HUES6 (cell line): ENCODE results near the gene ADAM12.

Experiments used
- H3K27ac ChIP-seq: 2 replicates; pipeline ENCODE4 v1.7.0; 2013; ENCODE audit warnings: low read depth, mild to moderate bottlenecking, low read length, inconsistent platforms
- H3K27me3 ChIP-seq: 2 replicates; pipeline ENCODE4 v1.6.1; 2013; ENCODE audit warnings: low read length; ENCODE audit not compliant: control insufficient read depth, insufficient read depth
- H3K36me3 ChIP-seq: 2 replicates; pipeline ENCODE4 v1.6.1; 2013; ENCODE audit warnings: low read length; ENCODE audit not compliant: control insufficient read depth, insufficient read depth
- H3K4me1 ChIP-seq: 2 replicates; pipeline ENCODE4 v1.6.1; 2013; ENCODE audit warnings: low read length; ENCODE audit not compliant: control insufficient read depth, insufficient read depth
- H3K4me3 ChIP-seq: 2 replicates; pipeline ENCODE4 v1.5.1; 2013; ENCODE audit warnings: low read depth, low read length
- H3K9ac ChIP-seq: one replicate; pipeline ENCODE4 v1.6.1; 2013; ENCODE audit warnings: mild to moderate bottlenecking, low read length
- H3K9me3 ChIP-seq: 2 replicates; pipeline ENCODE4 v1.6.1; 2013; ENCODE audit warnings: low read depth, low read length; ENCODE audit not compliant: control insufficient read depth, insufficient read depth

Gene ADAM12

GRCh38 chr10:126022841-126023240 is 365.4 kb downstream of the ADAM12 start:
- Histone ChIP-seq H3K4me3 (no peak overlapping the region), H3K4me1 (no peaks in the 10 kb centered on the region), H3K27ac (no peak overlapping the region), H3K9me3 (peaks cover 2% of the 10 kb centered on the region; the same call in 1 of the 2 replicates), H3K27me3 (no peaks in the 10 kb centered on the region), H3K36me3 (no peaks in the 10 kb centered on the region), H3K9ac (no peak overlapping the region)

- H3K27ac ChIP-seq: no peak overlapping the region
- H3K9ac ChIP-seq: no peak overlapping the region
- no peaks in the 10 kb centered on the region for H3K36me3 ChIP-seq
- no peak overlapping the region for H3K4me3 ChIP-seq
- no peaks in the 10 kb centered on the region for H3K27me3 ChIP-seq
- H3K4me1 ChIP-seq: no peaks in the 10 kb centered on the region
- H3K9me3 ChIP-seq: no peaks in the 10 kb centered on the region
Measured at GRCh38 chr10:126021833-126022500, 366.3 kb downstream of the ADAM12 start.

DNA sequence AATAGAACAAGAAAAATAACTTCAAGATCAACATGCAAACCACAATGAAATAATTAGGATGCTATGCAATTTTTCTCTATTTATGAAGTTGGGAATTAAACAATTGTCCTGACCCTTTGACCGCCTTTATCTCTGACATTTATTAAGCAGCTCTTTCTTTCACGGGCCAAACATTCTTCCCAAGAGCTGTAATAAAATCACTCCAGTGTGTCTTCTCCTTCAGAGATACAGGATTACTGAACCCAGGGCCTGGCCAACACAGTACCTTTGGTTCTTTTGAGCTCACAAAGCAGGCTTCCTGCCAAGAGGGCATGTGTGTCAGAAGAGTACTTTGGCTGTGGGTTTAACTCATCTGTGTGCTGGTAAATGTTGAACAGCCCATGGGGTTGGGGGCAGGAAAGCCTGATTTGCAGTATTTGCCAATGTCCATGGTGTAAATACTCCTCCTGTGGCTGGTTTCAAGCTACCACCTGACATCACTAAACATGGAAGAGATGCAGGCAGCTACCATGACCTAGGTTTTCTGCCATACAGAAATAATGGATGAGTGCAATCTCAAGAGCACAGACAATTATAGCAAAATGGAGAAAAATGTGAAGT is 370.2 kb downstream of the ADAM12 start:
- no peak overlapping the region for H3K4me3 ChIP-seq
- no peak overlapping the region for H3K27ac ChIP-seq
- no peaks in the 10 kb centered on the region for H3K9me3 ChIP-seq
- H3K4me1 ChIP-seq: peaks cover 6% of the 10 kb centered on the region; the same call in 1 of the 2 replicates
- H3K36me3 ChIP-seq: no peaks in the 10 kb centered on the region
- H3K27me3 ChIP-seq: no peaks in the 10 kb centered on the region
- no peak overlapping the region for H3K9ac ChIP-seq

GRCh38 chr10:126016882-126017281 is 371.4 kb downstream of the ADAM12 start:
- Histone ChIP-seq H3K27ac (no peak overlapping the region), H3K4me1 (peaks cover 6% of the 10 kb centered on the region; the same call in 1 of the 2 replicates), H3K27me3 (no peaks in the 10 kb centered on the region), H3K36me3 (no peaks in the 10 kb centered on the region), H3K4me3 (no peak overlapping the region), H3K9me3 (no peaks in the 10 kb centered on the region), H3K9ac (no peak overlapping the region)

DNA sequence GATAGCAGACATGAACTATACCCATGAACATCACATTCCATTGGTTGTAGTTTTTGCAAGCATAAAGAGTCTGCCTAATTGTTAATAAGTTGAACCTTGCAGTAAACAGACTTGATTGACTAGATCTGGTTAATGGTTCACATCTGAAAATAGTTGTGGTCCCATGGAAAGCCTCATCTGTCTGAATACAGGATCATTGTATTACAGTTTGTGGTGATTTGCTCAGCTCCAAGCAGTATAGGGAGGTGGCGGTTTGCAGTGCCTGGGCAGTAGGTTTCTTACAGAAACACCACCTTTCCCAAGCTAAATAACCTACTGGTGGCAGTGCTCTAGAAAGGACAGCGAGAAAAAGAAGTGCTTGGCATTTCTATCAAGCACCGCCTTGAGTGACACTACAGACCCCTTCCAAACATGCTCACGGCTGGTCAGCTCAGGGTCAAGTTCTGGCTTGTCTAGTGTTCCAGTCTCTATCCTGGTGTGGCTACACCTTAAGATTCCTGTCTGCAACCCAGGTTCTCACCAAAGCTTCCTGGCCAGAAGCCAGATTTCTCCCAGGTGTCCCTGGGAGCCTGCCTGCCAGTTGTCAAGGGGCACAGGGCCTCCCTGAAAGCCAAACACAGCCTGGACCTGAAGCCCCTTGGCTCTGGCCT is 372.0 kb downstream of the ADAM12 start:
- Histone ChIP-seq H3K9ac (no peak overlapping the region), H3K4me3 (no peak overlapping the region), H3K27ac (no peak overlapping the region), H3K9me3 (no peaks in the 10 kb centered on the region), H3K27me3 (no peaks in the 10 kb centered on the region), H3K4me1 (peaks cover 6% of the 10 kb centered on the region; the same call in 1 of the 2 replicates), H3K36me3 (no peaks in the 10 kb centered on the region)

- Histone ChIP-seq H3K4me1 (peaks cover 6% of the 10 kb centered on the region; the same call in 1 of the 2 replicates), H3K27me3 (no peaks in the 10 kb centered on the region), H3K27ac (no peak overlapping the region), H3K9ac (no peak overlapping the region), H3K9me3 (no peaks in the 10 kb centered on the region), H3K36me3 (no peaks in the 10 kb centered on the region), H3K4me3 (no peak overlapping the region)
Measured at GRCh38 chr10:126015413-126015812, 372.9 kb downstream of the ADAM12 start.

GRCh38 chr10:126014309-126014708 is 374.0 kb downstream of the ADAM12 start:
- H3K27ac ChIP-seq: no peak overlapping the region
- H3K9ac ChIP-seq: no peak overlapping the region
- no peaks in the 10 kb centered on the region for H3K36me3 ChIP-seq
- no peaks in the 10 kb centered on the region for H3K27me3 ChIP-seq
- H3K4me1 ChIP-seq: peaks cover 6% of the 10 kb centered on the region; the same call in 1 of the 2 replicates
- H3K4me3 ChIP-seq: no peak overlapping the region
- no peaks in the 10 kb centered on the region for H3K9me3 ChIP-seq

DNA sequence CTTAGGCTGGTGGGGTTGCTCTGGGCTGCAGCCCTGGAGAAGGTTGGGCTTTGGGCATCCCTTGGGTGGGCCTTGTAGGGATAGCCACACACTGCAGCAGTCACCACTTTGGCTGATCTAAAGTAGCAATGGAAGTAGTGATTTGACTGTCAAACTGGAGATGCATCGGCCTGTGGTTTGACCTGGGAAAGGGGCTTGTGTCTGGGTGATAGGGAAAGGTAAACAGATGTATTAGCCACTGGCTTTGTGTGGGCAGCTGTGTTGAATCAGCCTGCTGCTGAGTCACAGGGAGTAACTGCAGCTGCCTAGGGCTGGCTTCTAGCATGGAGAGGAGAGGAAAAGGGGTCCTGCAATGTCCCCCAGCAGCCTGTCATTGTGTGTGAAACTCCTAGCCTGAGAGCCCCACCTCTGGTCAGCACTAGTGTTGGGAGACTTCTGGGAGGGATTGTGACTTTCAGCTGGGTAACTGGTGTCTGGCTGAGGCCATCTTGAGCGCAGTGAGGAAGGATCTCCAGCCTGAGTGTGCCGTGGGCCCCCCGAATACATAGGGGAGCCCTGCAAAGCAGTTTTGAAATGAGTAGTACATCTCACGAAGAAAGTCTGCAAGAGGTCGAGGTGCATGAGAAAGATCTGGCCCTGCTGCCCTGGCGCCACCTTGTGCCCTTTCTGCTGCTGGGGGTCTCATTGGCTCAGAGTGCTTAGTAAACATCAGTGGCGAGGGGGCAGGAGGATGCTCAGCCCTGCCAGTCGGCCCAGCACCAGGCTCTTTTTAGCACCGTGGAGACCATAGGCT is 374.6 kb downstream of the ADAM12 start:
- H3K4me1 ChIP-seq: peaks cover 6% of the 10 kb centered on the region; the same call in 1 of the 2 replicates
- H3K27me3 ChIP-seq: no peaks in the 10 kb centered on the region
- no peak overlapping the region for H3K9ac ChIP-seq
- no peak overlapping the region for H3K27ac ChIP-seq
- H3K9me3 ChIP-seq: no peaks in the 10 kb centered on the region
- H3K4me3 ChIP-seq: no peak overlapping the region
- no peaks in the 10 kb centered on the region for H3K36me3 ChIP-seq

DNA sequence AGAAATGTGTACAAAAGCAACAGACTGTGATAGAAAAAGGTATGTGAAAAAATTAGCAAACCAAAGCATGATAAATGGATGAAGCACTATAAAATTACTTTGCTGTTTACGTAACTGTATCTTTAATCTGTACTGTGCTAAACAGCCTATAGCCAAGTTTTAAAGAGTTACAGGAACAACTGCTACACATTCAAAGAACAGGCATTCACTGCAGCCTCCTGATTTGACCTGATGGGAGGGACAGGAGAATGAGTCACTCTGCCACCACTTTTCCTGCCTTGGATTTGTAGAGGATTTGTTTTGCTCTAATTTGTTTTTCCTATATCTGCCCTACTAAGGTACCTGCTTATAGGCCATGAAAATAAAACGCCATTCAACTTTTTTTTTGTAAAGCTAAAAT is 375.8 kb downstream of the ADAM12 start:
- no peaks in the 10 kb centered on the region for H3K9me3 ChIP-seq
- H3K4me3 ChIP-seq: no peak overlapping the region
- peaks cover 6% of the 10 kb centered on the region; the same call in 1 of the 2 replicates for H3K4me1 ChIP-seq
- H3K9ac ChIP-seq: no peak overlapping the region
- H3K27me3 ChIP-seq: no peaks in the 10 kb centered on the region
- H3K27ac ChIP-seq: no peak overlapping the region
- no peaks in the 10 kb centered on the region for H3K36me3 ChIP-seq

DNA sequence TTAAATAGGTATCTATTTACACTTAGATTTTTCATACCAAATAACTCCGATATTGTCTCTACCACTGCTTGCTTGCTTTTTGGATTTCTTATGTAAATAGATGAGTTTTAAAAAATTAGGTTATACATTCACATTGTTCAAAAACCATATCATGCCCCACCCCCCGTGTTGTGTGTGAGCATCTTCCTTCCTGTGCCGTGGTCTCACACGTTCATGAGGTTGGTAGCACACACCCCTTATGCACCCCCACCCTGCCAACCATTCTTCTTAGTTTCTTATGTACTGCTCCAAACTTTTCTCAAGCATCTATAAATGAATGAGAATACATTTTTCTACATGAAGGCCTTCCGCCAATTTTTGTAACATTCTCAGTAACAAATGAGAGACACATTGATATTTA is 376.3 kb downstream of the ADAM12 start:
- Histone ChIP-seq H3K4me3 (no peak overlapping the region), H3K36me3 (no peaks in the 10 kb centered on the region), H3K27ac (no peak overlapping the region), H3K27me3 (no peaks in the 10 kb centered on the region), H3K4me1 (peaks cover 6% of the 10 kb centered on the region; the same call in 1 of the 2 replicates), H3K9me3 (no peaks in the 10 kb centered on the region), H3K9ac (no peak overlapping the region)
